ENCODE measurements around the gene MCMBP.
"Not testable (repeated sequence)": the region's sequence is repeated elsewhere in the genome, so short reads cannot be mapped to it uniquely, and the experiment has no call there.

Gene MCMBP

DNA sequence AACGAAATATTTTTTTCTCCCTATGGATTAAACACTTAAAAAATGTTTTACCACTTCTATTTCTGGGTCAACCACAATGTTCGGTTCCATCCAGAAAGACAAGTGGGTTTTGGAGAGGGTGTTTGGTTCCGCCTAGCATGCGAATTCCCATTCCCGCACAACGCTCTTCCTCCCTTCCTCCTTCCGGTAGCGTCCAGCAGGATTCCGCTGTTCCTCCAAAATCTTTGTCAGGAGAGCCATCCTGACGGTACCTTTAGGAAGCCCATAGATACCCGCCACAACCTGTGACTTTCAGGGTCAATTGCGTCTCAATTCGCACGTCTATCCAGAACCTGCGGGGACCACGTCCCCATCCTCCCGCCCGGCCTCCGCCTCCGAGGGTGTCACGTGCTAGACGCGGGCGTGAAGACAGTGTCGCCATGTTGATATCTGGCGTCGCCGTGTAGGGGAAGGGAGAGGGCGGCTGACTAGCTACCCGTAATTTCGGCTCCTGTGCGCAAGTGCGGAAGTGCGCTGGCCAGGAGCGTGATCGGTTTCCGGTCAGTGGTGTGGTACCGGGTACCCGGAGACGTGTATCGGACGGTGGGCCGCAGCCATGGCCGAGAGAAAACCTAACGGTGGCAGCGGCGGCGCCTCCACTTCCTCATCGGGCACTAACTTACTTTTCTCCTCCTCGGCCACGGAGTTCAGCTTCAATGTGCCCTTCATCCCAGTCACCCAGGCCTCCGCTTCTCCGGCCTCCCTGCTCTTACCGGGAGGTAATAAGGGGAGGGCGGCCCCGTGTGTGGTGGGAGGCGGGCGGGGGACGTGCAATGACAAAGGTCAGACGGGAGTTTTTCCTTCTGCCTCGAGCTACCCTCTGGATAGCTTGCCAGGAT, 19.8 kb upstream of the MCMBP start, which contains the start of gene SEC23IP:
TSS of gene SEC23IP (plus strand) at position 543 of the 878 bp plus-strand sequence. CDS start at position 596, 53 bp downstream.
- no peaks in the 10 kb centered on the region for H3K9me2 ChIP-seq (ENCODE audit: low read depth, low read length)
- peak within 1 kb of the TSS; percentile 79 for H3K4me3 ChIP-seq (ENCODE audit: low read depth, low read length, poor library complexity, severe bottlenecking)
- H3K27me3 ChIP-seq (ENCODE audit: insufficient read depth, low read length), result no peaks in the 10 kb centered on the region
- H3K36me3 ChIP-seq (ENCODE audit: insufficient read depth, low read length), result no peaks in the 10 kb centered on the region
- peak within 1 kb of the TSS; percentile 96 for H3K4me2 ChIP-seq (ENCODE audit: low read length)
- H2AFZ ChIP-seq (ENCODE audit: low read length), result peak within 1 kb of the TSS; percentile 51
- H3K9me3 ChIP-seq (ENCODE audit: low read length), result no peaks in the 10 kb centered on the region
- H4K20me1 ChIP-seq (ENCODE audit: insufficient read depth, low read length), result no peaks in the 10 kb centered on the region
- H3K27ac ChIP-seq (ENCODE audit: low read depth, low read length, poor library complexity, severe bottlenecking), result peak within 1 kb of the TSS; percentile 14
- H3K4me1 ChIP-seq (ENCODE audit: insufficient read depth, low read length, severe bottlenecking), result peaks cover 23% of the 10 kb centered on the region
- peaks cover 28% of the 10 kb centered on the region for H3K79me2 ChIP-seq (ENCODE audit: insufficient read depth, low read length)
- peak within 1 kb of the TSS; percentile 81 for H3K9ac ChIP-seq (ENCODE audit: low read length)
- TF ChIP-seq, protein P1, sequence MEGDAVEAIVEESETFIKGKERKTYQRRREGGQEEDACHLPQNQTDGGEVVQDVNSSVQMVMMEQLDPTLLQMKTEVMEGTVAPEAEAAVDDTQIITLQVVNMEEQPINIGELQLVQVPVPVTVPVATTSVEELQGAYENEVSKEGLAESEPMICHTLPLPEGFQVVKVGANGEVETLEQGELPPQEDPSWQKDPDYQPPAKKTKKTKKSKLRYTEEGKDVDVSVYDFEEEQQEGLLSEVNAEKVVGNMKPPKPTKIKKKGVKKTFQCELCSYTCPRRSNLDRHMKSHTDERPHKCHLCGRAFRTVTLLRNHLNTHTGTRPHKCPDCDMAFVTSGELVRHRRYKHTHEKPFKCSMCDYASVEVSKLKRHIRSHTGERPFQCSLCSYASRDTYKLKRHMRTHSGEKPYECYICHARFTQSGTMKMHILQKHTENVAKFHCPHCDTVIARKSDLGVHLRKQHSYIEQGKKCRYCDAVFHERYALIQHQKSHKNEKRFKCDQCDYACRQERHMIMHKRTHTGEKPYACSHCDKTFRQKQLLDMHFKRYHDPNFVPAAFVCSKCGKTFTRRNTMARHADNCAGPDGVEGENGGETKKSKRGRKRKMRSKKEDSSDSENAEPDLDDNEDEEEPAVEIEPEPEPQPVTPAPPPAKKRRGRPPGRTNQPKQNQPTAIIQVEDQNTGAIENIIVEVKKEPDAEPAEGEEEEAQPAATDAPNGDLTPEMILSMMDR (IDR thresholded peaks at IDR 0.05; ENCODE audit: low read length), result no peak
- TF ChIP-seq EZH2 (IDR thresholded peaks at IDR 0.05; ENCODE audit: borderline replicate concordance, low read length), result no peak
- no peaks in the 10 kb centered on the region for H3F3A ChIP-seq (ENCODE audit: insufficient read depth, low read length)

DNA sequence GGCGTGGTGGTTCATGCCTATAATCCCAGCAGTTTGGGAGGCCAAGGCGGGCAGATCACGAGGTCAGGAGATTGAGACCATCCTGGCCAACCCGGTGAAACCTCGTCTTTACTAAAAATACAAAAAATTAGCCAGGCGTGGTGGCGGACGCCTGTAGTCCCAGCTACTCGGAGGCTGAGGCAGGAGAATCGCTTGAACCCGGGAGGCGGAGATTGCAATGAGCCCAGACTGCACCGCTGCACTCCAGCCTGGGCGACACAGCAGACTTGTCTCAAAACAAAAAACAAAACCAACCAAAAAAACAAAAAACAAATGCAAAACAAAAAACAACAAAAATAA, 19.2 kb upstream of the MCMBP start:
- not testable (repeated sequence) for H3K9me2 ChIP-seq (ENCODE audit: low read depth, low read length); H3K9me3 ChIP-seq (ENCODE audit: low read length); H3K36me3 ChIP-seq (ENCODE audit: insufficient read depth, low read length); H4K20me1 ChIP-seq (ENCODE audit: insufficient read depth, low read length); H3F3A ChIP-seq (ENCODE audit: insufficient read depth, low read length); H3K27me3 ChIP-seq (ENCODE audit: insufficient read depth, low read length); H3K27ac ChIP-seq (ENCODE audit: low read depth, low read length, poor library complexity, severe bottlenecking)
- H3K4me3 ChIP-seq (ENCODE audit: low read depth, low read length, poor library complexity, severe bottlenecking), result peak overlapping the region; percentile 79
- H3K9ac ChIP-seq (ENCODE audit: low read length), result peak overlapping the region; percentile 81
- H2AFZ ChIP-seq (ENCODE audit: low read length), result peak overlapping the region; percentile 51
- peaks cover 22% of the 10 kb centered on the region for H3K79me2 ChIP-seq (ENCODE audit: insufficient read depth, low read length)
- H3K4me2 ChIP-seq (ENCODE audit: low read length), result peak overlapping the region; percentile 96
- peaks cover 23% of the 10 kb centered on the region for H3K4me1 ChIP-seq (ENCODE audit: insufficient read depth, low read length, severe bottlenecking)

DNA sequence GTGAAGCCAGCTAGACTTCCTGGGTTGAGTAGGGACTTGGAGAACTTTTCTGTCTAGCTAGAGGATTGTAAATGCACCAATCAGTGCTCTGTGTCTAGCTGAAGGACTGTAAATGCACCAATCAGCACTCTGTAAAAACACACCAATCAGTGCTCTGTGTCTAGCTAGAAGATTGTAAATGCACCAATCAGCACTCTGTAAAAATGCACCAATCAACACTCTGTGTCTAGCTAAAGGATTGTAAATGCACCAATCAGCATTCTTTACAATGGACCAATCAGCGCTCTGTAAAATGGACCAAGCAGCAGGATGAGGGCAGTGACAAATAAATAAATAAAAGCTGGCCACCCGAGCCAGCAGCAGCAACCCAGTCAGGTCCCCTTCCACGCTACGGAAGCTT, 17.7 kb upstream of the MCMBP start:
- H3K4me2 ChIP-seq (ENCODE audit: low read length); H3K36me3 ChIP-seq (ENCODE audit: insufficient read depth, low read length); H2AFZ ChIP-seq (ENCODE audit: low read length); H3K27ac ChIP-seq (ENCODE audit: low read depth, low read length, poor library complexity, severe bottlenecking); H3K27me3 ChIP-seq (ENCODE audit: insufficient read depth, low read length); H3K9ac ChIP-seq (ENCODE audit: low read length); H3K4me3 ChIP-seq (ENCODE audit: low read depth, low read length, poor library complexity, severe bottlenecking); H3F3A ChIP-seq (ENCODE audit: insufficient read depth, low read length); H3K9me3 ChIP-seq (ENCODE audit: low read length); H4K20me1 ChIP-seq (ENCODE audit: insufficient read depth, low read length); H3K9me2 ChIP-seq (ENCODE audit: low read depth, low read length): not testable (repeated sequence)
- Histone ChIP-seq H3K79me2 (ENCODE audit: insufficient read depth, low read length) (peaks cover 16% of the 10 kb centered on the region), H3K4me1 (ENCODE audit: insufficient read depth, low read length, severe bottlenecking) (peaks cover 23% of the 10 kb centered on the region)

DNA sequence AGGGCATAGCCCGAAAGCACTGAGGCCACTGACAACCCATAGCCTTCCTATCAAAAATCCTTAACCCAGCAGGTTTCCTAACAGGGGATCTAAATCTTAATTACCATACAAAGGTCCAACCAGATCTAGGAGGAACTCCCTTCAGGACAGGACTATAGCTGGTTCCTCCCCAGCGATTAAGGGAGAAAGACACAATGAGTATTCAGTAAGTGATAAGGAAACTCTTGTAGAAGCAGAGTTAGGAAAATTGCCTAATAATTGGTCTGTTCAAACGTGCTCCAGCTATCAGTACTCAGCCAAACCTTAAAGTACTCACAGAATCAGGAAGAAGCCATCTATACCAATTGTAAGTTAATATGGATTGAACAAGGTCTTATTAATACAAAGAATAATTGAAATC, 16.6 kb upstream of the MCMBP start:
- H3K79me2 ChIP-seq (ENCODE audit: insufficient read depth, low read length), result peaks cover 14% of the 10 kb centered on the region
- H3K4me3 ChIP-seq (ENCODE audit: low read depth, low read length, poor library complexity, severe bottlenecking); H4K20me1 ChIP-seq (ENCODE audit: insufficient read depth, low read length); H2AFZ ChIP-seq (ENCODE audit: low read length); H3K9ac ChIP-seq (ENCODE audit: low read length); H3K27ac ChIP-seq (ENCODE audit: low read depth, low read length, poor library complexity, severe bottlenecking); H3K9me3 ChIP-seq (ENCODE audit: low read length); H3K9me2 ChIP-seq (ENCODE audit: low read depth, low read length); H3F3A ChIP-seq (ENCODE audit: insufficient read depth, low read length); H3K36me3 ChIP-seq (ENCODE audit: insufficient read depth, low read length); H3K27me3 ChIP-seq (ENCODE audit: insufficient read depth, low read length); H3K4me2 ChIP-seq (ENCODE audit: low read length): not testable (repeated sequence)
- H3K4me1 ChIP-seq (ENCODE audit: insufficient read depth, low read length, severe bottlenecking), result peaks cover 20% of the 10 kb centered on the region

DNA sequence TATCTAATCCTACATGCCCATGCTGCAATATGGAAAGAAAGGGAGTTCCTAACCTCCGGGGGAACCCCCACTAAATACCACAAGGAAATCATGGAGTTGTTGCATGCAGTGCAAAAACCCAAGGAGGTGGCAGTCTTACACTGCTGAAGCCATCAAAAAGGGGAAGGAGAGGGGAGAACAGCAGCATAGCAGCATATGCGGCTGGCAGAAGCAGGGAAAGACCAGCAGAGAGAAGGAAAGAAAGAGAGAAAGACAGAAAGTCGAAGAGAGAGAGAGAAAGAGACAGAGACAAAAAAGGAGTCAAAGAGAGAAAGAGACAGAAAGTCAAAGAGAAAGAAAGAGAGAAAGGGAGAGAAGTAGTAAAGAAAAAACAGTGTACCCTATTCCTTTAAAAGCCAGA, 16.1 kb upstream of the MCMBP start:
- not testable (repeated sequence) for H3F3A ChIP-seq (ENCODE audit: insufficient read depth, low read length); H3K9ac ChIP-seq (ENCODE audit: low read length); H3K27me3 ChIP-seq (ENCODE audit: insufficient read depth, low read length); H3K36me3 ChIP-seq (ENCODE audit: insufficient read depth, low read length); H3K79me2 ChIP-seq (ENCODE audit: insufficient read depth, low read length); H4K20me1 ChIP-seq (ENCODE audit: insufficient read depth, low read length); H2AFZ ChIP-seq (ENCODE audit: low read length); H3K4me3 ChIP-seq (ENCODE audit: low read depth, low read length, poor library complexity, severe bottlenecking); H3K9me2 ChIP-seq (ENCODE audit: low read depth, low read length); H3K27ac ChIP-seq (ENCODE audit: low read depth, low read length, poor library complexity, severe bottlenecking); H3K9me3 ChIP-seq (ENCODE audit: low read length); H3K4me2 ChIP-seq (ENCODE audit: low read length)
- H3K4me1 ChIP-seq (ENCODE audit: insufficient read depth, low read length, severe bottlenecking), result peaks cover 15% of the 10 kb centered on the region

DNA sequence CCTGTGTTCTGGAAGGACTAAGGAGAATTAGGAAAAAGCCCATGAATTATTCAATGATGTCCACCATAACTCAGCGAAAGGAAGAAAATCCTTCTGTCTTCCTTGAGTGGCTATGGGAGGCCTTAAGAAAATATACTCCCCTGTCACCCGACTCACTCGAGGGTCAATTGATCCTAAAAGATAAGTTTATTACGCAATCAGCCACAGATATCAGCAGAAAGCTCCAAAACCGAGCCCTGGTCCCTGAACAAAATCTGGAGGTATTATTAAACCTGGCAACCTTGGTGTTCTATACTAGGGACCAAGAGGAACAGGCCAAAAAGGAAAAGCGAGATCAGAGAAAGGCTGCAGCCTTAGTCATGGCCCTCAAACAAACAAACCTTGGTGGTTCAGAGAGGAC, 13.4 kb upstream of the MCMBP start:
- H3K9ac ChIP-seq (ENCODE audit: low read length); H3K79me2 ChIP-seq (ENCODE audit: insufficient read depth, low read length); H3K36me3 ChIP-seq (ENCODE audit: insufficient read depth, low read length); H3K4me1 ChIP-seq (ENCODE audit: insufficient read depth, low read length, severe bottlenecking); H3K4me2 ChIP-seq (ENCODE audit: low read length); H3K9me3 ChIP-seq (ENCODE audit: low read length); H3F3A ChIP-seq (ENCODE audit: insufficient read depth, low read length); H3K27me3 ChIP-seq (ENCODE audit: insufficient read depth, low read length); H4K20me1 ChIP-seq (ENCODE audit: insufficient read depth, low read length); H3K4me3 ChIP-seq (ENCODE audit: low read depth, low read length, poor library complexity, severe bottlenecking); H2AFZ ChIP-seq (ENCODE audit: low read length); H3K9me2 ChIP-seq (ENCODE audit: low read depth, low read length); H3K27ac ChIP-seq (ENCODE audit: low read depth, low read length, poor library complexity, severe bottlenecking): not testable (repeated sequence)

All from OCI-LY1 (cell line).